Fibroblast of skin of left quadriceps (primary cell): ENCODE measurements around the gene KIAA0040.

Experiments used
- DNase-seq, 2 experiments: peaks; one replicate each; pipeline ENCODE4 v3.0.0-alpha.2; 2013; ENCODE audit warnings: low read depth in 2 of 2

Gene KIAA0040

GRCh38 chr1:175171036-175171913 is 21.3 kb downstream of the KIAA0040 start:
- DNase-seq: no peak

GRCh38 chr1:175169286-175170018 is 23.1 kb downstream of the KIAA0040 start:
- DNase-seq: no peak

DNA sequence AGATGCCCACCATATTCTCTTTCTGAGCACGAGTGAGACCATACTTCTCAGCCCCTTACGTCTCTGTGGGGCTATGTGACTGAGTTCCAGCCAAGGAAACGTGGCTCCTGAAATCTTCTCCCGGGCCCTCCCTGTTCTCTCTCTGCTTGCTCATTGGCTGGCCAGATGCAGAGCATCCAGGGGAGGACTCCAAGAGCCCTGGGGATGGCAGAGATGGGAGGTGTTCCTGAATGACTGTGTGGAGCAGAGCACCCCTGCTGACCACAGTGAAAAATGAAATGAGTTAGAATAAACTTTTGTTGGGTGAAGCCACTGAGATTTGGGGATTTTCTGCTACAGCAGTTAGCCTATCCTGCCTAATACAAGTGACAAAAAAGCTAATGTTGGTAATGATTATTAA is 23.8 kb downstream of the KIAA0040 start:
- DNase-seq: no peak

GRCh38 chr1:175167861-175168260 is 24.7 kb downstream of the KIAA0040 start:
- DNase-seq: no peak

DNA sequence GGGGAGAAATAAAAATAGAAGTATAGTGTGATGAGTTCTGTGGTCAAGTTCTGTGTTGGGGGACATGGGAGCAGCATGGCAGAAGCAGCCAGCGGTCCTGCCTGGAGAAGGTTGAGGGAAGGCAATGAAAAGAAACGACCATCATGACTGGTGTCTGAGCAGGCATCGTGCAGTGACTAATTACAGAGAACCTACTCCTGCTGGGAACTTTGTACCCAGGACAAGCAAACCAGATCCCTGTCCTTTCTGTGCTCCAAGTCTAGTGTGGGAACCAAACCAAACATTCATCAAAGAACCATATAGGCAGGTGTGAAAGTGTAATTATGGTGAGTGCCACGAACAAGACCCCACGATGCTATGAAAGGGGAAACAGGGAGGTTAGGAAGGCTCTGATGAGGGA is 25.8 kb downstream of the KIAA0040 start:
- DNase-seq: no peak

DNA sequence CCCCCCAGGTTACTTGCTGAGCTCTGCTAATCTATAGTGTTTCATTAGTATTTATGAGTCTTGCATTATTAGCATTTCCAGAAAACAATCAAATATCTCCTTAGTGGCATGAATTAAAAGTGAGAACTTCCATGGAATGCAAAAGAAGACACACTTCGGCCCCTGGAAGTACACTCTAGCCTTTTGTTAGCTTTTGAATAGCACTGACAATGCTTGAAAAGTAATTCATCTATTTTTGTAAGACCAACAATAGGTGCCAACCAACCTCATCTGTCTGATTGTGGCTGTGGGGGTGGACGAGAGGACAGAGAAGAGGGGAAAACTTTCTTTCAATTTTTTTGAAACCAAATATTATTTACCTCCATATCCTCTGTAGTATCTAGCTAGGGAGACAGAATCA is 27.8 kb downstream of the KIAA0040 start:
- no peak for DNase-seq

DNA sequence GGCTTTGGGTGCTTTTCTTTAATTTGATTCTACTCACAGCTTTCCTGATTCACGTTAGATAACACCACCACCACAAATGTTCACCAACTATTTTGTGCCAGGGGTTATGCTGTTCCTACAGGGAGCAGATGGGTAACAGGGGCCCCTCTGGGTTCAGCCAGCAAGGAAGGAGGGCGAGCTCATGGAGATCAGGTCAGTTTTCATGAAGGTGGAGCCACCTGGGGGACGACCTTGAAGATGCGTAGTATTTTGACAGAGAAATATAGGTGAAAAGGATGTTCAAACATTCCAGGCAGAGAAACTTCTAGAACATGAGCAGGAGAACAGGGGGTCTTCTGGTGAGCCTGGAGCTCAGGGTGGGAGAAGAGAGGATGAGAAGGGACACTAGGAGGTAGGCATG is 28.9 kb downstream of the KIAA0040 start:
- DNase-seq: no peak

DNA sequence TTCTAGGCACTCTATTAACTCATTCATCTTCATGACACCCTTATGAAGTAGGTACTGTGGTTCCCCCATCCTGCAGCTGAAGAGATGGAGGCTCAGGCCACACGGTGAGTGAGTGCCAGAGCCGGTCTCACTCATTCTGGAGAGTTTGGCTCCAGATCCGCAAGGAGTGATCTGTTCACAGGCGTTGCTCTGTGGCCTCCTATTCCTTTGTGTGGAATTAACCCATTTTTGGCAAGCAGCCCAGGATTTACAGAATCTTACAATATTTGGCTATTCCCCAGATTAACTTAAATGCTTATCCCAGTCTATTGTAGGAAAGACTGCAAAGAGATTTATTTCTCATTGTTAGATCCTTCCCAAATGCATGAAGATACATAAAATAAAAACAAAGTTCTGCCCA is 29.6 kb downstream of the KIAA0040 start:
- no peak for DNase-seq

DNA sequence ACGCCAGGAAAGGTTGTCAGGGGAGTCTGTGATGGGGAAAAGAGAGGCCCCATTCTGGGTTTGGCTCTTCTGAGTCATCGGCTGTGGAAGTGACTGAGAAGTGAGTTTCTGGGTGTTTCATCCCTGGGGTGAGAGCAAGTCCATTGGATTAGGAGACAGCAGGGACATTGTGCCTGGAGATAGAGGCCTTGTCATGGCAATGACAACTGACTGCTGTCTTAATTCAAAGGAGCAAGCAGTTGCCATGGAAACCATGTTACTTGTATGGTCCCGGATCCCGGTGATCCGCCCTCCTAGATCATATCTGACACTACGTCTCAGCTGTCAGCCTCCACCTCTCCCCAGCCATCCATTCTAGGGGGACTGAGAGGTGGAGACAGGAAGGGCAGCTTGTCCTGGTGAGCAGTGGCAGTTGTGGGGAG is 34.4 kb downstream of the KIAA0040 start:
- no peak for DNase-seq

DNA sequence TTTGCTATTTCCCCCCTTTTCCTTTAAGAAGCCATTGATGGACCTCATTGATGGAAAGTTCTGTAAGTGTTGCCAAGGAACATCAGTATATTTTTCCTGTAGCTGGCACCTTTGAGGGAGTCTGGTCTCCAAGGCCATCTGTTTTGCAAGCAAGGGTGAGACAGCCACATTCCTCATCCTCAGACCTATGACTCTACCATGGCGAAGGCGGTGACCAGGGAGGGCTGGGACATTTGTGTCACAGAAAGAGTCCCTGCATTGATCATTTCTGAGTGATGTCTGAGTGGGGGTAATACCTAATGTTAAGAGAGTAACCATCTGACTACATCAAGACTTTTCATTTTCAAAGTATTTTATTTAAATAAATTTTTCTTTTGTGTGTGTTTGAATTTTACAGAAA is 35.4 kb downstream of the KIAA0040 start:
- no peak for DNase-seq

- DNase-seq: no peak
Observed at GRCh38 chr1:175155936-175156335, 36.6 kb downstream of the KIAA0040 start.

DNA sequence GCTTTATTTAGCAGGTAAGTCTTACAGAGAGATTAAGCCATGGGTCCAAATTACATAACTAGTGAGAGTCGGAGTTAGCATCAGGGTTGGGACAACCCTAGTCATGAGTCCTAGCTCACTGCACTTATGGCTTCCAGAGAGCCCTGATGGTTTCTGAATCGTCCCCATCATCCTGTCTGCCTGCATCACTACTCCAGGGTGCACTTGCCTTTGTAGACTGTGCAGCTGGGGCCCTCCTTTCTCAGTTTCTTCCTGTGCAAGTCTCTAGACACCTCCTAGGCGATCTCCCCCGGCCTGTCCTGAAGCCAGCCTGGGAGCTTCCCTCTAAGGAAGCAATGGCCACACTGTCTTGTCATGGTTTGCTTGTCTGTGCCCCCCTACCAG is 37.1 kb downstream of the KIAA0040 start:
- DNase-seq: no peak

GRCh38 chr1:175154629-175155472 is 37.7 kb downstream of the KIAA0040 start:
- DNase-seq: no peak

DNA sequence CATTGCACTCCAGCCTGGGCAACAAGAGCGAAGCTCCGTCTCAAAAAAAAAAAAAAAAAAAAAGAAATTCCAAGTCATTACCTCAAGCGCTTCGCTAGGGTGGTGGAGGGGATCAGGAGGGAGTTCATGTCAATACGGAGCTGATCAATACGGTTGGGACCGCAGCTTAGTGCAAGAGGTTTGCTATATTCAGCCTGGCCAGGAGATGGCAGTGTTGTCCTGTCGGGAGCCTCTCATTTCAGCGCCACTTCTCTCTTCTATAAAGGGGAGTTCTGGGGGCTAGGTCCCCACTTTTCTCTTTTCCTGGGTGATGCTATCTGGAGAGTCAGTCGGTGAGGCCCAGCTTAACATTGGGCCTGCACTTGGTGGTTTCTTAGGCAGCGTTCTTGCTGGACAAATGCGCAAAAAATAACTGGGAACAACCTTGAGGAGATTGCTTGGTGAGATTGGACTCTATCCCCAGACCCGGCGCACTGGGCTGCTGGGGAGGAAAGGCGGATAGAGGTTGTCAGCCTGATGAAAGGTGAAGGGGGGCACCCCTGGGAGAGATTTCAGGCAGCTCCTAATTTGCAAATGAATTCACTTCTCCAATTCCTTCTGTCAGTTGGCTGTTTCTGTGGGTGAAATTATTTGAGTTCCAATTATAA is 40.4 kb downstream of the KIAA0040 start:
- DNase-seq: no peak

- no peak for DNase-seq
Observed at GRCh38 chr1:175150596-175151319, 41.8 kb downstream of the KIAA0040 start.

- no peak for DNase-seq
Observed at GRCh38 chr1:175148068-175148467, 44.5 kb downstream of the KIAA0040 start.

DNA sequence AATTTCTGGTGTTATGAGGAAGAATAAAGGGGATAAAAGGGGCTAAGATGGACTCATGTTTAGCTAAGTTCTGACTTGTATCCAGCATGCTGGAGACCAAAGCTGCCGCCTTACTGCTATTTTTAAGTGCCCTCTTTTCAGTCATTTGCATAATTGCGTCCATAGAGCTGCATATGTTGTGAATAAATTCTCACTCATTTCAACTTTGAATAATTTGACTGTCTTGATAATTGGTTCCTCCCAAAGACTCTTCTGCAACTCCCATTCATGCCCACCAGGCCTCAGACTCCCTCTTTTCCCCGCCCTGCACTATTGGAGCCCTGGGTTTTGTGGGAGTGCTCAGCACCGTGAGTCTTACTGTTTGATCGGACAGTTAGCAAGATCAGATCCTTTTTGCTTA is 45.0 kb downstream of the KIAA0040 start:
- DNase-seq: no peak

DNA sequence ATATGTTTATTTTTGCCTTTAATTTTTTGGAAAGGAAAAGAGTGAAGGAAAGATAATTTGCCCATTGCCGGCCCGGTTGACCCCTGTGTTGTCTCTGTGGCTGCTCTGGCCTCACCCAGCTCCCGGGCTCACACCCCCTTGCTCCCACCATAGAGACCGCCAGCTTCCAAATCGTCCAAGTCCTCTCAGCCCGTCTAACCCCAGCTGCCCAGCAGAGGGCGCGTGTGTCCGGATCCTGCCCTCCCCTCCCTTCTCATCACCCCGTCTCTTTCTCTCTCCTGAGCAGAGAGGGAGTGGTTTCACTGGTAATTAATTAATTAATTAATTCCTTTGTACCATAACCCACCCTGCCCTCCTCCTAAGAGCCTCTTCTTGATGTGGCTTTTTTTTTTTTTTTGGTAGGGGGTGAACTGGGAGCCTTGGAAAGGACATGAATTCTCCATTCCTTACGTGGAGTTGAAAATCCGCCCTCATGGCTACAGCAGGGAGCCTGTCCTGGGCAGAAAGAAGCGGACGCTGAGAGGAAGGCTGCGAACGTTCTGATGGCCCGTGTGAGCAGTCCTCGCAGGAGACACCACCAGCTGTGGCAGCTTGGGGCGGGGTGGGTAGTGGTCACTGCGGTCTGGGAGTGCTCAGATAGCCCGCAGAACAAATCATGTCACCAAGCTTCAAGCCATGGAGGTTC is 45.9 kb downstream of the KIAA0040 start:
- no peak for DNase-seq

- no peak for DNase-seq
Observed at GRCh38 chr1:175145899-175146528, 46.6 kb downstream of the KIAA0040 start.

DNA sequence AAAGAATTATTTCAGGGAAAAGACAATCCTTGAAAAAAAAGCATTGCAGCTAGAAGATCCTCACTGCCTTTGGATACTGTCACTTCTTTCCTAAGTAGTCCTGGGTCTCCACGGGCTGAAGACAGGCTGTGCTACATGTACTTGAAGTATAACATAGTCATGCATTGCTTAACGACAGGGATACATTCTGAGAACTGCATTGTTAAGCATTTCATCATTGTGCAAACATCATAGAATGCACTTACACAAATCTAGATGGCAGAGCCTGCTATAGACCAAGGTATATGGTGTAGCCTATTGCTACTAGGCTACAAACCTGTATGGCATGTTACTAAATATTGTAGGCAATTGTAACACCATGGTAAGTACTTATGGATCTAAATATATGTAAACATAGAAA is 54.0 kb downstream of the KIAA0040 start:
- no peak for DNase-seq
